Measurements from ENCODE around the gene WDR82. TPM values are rescaled to one million over a fixed set of nuclear protein-coding genes. Genes with fewer than 3 reads are reported as not detected.

The WDR82 gene
- total and polyA plus RNA-seq, 2 of the 4 experiments (the other 2 are of a cell fraction) = 38.1 to 68.1 TPM

DNA sequence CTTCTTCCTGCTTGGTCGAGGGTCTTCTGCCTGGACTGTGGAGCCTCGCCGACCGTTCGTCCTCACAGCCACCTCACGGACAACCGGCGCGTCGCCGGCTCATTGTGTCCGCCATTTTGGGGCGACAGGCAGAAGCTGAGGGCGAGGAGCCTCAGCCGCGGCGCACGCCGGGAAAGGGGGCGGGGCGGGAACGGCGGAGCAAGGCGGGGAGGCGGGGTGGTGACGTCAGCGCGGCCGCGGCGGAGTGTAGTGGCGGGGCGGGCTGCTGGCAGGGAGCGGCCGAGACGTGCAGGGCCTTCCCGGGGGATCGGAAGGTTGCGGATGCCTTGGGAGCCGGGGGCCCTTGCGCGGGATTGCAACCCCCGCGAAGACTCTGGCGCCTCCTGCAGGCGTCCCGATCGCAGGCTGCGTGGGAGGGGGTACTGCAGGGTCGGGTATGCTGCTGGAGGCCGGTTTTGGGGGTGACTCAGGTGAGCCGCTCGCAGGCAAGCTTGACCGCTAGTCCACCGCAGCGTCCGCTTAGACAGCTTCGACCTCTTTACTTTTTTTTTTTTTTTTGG, at the start of gene WDR82 (continued):
- TF ChIP-seq, protein P1, sequence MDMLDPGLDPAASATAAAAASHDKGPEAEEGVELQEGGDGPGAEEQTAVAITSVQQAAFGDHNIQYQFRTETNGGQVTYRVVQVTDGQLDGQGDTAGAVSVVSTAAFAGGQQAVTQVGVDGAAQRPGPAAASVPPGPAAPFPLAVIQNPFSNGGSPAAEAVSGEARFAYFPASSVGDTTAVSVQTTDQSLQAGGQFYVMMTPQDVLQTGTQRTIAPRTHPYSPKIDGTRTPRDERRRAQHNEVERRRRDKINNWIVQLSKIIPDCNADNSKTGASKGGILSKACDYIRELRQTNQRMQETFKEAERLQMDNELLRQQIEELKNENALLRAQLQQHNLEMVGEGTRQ (IDR thresholded peaks at IDR 0.05; ENCODE audit: low read depth, low read length) = no peak
- TF ChIP-seq, protein P2, sequence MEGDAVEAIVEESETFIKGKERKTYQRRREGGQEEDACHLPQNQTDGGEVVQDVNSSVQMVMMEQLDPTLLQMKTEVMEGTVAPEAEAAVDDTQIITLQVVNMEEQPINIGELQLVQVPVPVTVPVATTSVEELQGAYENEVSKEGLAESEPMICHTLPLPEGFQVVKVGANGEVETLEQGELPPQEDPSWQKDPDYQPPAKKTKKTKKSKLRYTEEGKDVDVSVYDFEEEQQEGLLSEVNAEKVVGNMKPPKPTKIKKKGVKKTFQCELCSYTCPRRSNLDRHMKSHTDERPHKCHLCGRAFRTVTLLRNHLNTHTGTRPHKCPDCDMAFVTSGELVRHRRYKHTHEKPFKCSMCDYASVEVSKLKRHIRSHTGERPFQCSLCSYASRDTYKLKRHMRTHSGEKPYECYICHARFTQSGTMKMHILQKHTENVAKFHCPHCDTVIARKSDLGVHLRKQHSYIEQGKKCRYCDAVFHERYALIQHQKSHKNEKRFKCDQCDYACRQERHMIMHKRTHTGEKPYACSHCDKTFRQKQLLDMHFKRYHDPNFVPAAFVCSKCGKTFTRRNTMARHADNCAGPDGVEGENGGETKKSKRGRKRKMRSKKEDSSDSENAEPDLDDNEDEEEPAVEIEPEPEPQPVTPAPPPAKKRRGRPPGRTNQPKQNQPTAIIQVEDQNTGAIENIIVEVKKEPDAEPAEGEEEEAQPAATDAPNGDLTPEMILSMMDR (conservative IDR thresholded peaks at IDR 0.05; ENCODE audit: low read depth, low read length) = peak; percentile 58
- peak; percentile 98 for TF ChIP-seq POLR2A (IDR thresholded peaks at IDR 0.05; ENCODE audit: low read depth, low read length)

All from IMR-90 (cell line).